ENCODE results near the gene NFAM1.

GRCh38 chr22:42331014-42331413 is 101.2 kb downstream of the NFAM1 start:
- TF ChIP-seq, protein P1, sequence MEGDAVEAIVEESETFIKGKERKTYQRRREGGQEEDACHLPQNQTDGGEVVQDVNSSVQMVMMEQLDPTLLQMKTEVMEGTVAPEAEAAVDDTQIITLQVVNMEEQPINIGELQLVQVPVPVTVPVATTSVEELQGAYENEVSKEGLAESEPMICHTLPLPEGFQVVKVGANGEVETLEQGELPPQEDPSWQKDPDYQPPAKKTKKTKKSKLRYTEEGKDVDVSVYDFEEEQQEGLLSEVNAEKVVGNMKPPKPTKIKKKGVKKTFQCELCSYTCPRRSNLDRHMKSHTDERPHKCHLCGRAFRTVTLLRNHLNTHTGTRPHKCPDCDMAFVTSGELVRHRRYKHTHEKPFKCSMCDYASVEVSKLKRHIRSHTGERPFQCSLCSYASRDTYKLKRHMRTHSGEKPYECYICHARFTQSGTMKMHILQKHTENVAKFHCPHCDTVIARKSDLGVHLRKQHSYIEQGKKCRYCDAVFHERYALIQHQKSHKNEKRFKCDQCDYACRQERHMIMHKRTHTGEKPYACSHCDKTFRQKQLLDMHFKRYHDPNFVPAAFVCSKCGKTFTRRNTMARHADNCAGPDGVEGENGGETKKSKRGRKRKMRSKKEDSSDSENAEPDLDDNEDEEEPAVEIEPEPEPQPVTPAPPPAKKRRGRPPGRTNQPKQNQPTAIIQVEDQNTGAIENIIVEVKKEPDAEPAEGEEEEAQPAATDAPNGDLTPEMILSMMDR (IDR thresholded peaks at IDR 0.05) = no peak
- no peak for TF ChIP-seq ZFX (IDR thresholded peaks at IDR 0.05; ENCODE audit: borderline replicate concordance)

Data from 22Rv1 (cell line).